NCI-H69 (cell line): Measurements from ENCODE around the gene UBAC2.
A peak's percentile ranks its signal among the peaks of the same experiment; 100 is the strongest.
"Not testable (repeated sequence)": the region's sequence is repeated elsewhere in the genome, so short reads cannot be mapped to it uniquely, and the experiment has no call there.

Experiments
- DNase-seq: peaks from one replicate; lab custom pipeline; 2025; lab: John Stamatoyannopoulos, UW

Gene UBAC2

DNA sequence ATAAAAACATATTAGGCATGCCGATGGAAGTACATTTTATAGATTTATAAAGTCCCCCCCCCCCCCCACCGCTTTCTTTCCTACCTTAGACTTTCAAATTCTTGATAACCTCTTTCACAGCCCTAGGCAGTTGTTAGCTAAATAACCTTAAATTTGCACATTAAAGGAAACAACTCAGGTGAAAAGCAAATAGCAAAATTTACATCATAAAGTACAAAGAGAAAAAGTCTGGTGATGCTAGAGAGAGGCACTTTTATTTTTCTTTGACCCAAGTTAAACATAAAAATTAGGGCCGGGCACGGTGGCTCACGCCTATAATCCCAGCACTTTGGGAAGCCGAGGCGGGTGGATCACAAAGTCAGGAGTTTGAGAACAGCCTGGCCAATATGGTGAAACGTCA, 15.0 kb upstream of the UBAC2 start:
- DNase-seq, result no peak

DNA sequence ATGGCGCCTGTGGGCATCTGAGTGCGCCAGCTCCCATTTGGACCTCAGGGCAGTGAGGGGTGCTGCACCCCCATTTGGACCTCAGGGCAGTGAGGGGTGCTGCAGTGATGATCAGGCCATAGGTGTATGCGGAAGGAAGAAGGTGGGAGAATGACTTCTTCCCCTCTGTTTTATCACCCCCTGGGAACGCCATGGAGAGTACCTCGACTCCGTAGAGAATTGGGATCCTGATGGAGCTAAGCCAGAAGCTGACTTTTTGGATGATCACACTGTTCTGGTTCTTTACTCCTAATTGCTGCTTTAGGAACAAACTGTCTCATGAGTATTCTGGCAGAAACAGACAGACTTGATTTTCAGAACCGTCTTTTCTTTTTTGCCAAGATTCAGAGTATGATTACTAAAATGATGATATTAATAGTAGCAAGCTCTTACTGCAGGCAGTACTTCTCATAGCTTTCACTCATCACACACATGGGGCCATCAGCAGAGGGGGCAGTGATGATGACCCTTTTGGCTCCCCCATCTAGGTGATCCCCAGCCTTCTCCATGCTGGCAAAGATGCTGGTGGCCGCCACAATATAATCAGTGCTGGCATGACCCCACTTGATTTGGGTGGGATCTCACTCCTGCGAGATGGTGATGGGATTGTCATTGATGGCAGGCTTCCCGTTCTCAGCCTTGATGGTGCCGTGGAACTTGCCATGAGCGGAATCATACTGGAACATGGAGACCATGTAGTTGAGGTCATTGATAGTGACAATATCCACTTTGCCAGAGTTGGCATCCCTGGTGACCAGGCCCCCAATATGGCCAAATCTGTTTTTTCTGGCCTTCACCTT, 10.3 kb upstream of the UBAC2 start:
- no peak for DNase-seq

DNA sequence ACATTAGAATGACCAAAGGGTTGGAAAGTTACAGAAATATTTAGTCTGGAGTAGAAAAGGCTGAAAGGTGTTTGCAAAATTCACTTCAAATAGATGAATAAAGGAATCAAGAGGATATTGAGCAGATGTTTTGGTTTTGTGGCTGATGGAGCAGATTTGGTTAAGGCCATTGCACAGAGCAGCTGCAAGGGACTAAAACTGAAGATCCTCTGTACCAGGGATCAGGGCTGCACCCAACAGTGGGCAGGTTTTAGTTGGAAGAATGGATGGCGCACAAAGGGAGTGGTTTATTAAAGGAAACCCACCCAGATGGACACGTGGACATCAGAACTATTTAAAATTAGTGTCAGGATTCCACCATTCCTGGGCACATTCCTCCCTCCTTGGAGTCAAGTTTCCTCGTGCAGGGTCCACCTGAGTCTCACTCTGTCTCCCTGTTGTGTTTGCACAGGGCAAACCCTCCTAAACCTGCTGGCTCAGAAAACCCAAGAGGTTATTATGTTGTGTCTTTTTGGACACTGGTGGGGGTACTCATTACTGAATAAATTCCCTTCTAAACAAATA, 9.2 kb upstream of the UBAC2 start:
- no peak for DNase-seq

DNA sequence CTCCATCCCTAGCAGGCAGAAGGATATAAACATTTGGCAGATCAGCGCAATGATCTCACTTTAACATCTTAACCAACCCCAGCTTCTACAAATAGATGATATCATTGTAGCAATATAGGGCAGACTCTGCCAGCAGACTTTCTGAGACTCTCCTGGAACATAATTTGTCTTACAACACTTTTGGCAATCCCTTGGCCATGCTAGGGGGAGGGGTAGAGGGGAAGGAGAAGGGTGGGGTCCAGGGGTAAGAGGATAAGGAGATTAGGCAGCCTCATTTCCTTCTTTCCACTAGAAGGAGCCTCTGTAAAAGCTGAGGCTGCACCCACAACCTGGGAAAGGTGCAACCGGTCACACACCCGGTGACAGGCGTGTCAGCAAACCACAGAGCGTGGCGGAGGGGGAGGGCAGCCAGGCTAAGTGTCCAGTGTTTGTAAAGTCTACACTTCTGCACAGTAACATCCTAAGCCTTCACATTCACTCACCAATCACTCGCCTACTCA, 8.7 kb upstream of the UBAC2 start:
- DNase-seq, result peak; percentile 27

DNA sequence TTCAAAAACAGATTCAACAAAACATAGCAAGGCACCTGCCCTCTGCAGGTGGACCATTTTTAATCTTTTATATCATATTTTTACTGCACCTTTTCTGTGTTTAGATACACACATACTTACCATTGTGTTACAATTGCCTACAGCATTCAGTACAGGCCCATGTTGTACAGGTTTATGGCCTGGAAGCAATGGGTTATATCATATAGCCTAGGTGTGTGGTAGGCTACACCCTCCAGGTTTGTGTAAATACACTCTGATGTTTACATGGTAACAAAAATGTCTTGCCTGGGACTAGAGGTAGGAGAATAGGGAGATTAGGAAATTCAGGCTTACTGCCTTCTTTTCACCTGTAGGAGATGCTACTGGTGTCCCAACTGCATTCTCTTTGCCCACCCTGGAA, 8.2 kb upstream of the UBAC2 start:
- no peak for DNase-seq

GRCh38 chr13:99193152-99193551, 7.5 kb upstream of the UBAC2 start:
- DNase-seq, result no peak

DNA sequence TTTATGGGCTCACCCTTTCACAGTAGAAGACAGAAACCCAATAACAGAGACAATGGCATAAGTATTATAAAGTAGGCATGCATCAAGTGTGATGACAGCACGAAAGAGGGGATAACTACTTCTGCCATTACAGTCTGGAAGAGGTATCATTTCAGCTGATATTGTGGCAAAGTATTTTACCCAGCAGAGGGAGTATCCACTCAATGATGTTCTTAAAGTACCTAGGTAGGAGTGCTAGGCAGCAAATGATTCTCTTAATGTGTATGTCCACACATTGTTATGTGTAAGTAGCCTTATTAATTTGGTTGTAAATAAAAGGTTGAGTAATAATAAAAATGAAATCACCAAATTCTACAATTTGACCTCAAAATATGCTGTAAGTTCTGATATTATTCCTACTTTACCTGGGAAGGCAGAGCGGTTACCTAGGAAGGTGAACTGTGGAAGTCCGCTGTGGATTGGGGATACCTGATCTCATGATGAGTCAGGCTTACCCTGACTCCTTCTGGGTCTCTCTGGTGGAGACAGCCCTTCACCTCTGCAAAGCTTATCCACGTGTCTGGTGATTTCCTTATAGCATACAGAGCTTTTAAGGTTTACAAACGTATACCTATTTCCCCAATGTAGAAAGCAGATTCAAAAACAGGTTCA, 4.1 kb upstream of the UBAC2 start:
- DNase-seq, result peak; percentile 42

GRCh38 chr13:99197117-99197651, 3.5 kb upstream of the UBAC2 start:
- DNase-seq, result peak; percentile 62

- peak; percentile 51 for DNase-seq
Observed at GRCh38 chr13:99199541-99200431, 868 bp upstream of the UBAC2 start.

GRCh38 chr13:99203601-99204579, 3.2 kb downstream of the UBAC2 start:
- DNase-seq, result no peak

- no peak for DNase-seq
Observed at GRCh38 chr13:99205621-99206220, 5.1 kb downstream of the UBAC2 start.

DNA sequence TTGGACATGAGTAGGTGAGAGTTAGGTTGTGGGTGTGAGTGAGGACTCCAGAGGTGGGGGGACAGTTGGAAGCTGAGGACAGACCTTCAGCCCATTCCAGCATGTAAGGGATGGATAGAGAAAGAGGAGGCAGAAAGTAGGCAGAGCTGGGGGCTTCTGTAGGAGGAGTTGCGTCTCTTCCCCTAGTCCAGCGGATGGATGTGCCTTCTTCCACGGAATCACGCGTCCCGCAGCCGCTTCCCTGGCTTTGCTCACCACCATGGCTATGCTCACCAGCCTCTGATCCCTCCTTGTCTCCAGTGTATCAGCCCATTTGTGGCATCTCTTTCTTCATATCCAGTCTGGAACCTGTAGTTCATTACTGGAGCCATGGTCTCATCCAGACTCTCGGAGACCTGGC, 5.6 kb downstream of the UBAC2 start:
- DNase-seq, result no peak

GRCh38 chr13:99206873-99207272, 6.2 kb downstream of the UBAC2 start:
- DNase-seq, result no peak

DNA sequence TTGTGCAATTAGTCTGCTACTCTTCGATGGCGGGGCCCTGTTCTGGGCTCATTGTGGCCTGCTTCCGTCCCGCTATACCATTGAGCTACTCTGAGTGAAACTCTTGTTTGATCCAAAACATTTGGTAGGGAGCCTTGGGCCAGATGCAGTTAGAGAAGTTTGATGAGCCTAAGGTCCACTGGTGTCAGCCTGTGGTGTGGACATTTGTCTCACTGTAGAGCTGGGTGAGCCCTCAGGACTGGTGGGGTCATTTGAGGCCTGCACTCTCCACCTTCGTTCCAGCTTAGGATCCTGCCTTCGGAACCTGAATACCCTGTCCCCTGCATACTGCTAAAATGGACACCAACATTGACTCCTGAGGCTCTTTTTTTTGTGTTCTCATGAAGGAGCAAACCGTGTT, 6.9 kb downstream of the UBAC2 start:
- no peak for DNase-seq

DNA sequence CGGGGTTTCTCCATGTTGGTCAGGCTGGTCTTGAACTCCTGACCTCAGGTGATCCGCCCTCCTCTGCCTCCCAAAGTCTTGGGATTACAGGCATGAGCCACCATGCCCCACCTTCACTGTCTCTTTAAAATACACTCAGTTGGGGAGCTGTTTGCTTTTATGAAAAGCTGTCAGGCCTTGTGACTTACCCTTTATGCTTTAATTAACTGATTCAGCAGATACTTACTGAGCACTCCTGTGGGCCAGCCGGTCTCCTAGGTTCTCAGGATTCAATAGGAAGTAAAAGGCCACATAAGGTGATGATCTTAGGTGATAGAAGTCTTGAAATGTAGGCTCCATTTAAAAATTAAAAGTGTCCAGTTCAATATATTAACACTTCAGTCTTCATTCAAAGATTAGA, 7.5 kb downstream of the UBAC2 start:
- peak; percentile 75 for DNase-seq

DNA sequence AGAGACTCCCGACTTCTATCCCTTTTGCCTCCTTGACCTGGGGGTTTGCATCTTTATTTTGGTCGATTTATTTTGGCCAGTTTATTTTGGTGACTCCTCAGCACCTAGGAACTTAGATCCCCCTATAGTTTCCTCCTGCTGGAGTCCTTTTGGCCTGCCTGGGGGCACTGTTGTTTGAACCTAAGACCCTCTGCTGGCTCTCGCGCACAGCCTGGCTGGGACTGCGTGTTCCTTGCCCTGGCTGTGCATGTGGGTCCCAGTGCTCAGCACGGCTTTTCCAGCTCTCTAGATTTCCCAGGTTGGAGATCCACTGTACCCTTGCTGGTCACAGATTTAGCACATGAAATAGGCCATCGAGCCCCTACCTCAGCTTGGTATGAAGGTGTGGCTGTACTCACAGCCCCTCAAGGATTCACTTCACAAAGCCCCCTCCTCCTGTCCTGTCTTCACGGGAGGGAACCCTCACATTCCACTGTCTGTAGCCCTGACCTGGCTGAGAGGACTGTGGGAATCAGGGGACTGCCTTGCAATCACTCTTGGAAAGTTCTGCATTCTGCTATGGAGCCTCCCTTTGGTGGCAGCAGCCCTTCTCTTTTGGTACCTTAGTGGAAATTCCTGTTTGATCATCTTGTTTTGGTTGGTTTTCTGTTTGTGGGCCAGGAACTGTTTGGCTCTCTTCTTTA, 8.3 kb downstream of the UBAC2 start:
- DNase-seq, result no peak

- DNase-seq, result not testable (repeated sequence)
Observed at GRCh38 chr13:99210627-99211026, 10.0 kb downstream of the UBAC2 start.

DNA sequence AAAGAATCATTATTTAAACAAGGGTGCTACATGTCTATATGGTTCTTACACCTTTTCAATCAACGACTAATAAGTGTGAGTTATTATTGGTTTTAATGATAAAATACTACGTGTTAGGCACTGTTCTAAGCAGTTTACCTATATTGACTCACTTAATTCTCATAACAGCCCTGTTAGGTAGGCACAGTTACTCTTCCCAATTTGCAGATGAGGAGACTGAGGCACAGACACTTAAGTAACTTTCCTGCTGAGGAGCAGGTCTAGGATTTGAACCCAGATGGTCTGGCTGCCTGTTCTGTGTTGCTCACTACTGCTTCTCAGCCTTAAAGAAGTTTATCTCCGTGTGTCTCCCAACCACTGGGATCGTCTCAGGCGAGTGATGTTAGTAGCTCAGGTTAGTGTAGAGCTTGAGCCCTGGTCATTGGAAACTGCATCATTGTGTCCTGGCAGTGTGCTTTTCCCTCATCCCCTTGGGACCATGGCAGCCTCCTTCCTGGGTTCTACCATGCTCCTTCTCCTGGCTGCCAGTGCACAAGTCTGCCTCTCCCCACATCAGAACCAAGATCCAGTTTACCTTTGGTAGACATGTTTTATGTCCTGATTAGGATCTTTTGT, 10.9 kb downstream of the UBAC2 start:
- DNase-seq, result no peak

- DNase-seq, result no peak
Observed at GRCh38 chr13:99214232-99214631, 13.6 kb downstream of the UBAC2 start.
